PC-3 (cell line): ENCODE results near the gene CENPT.

Source experiments
- EZH2 ChIP-seq: fragments of 300-600 bp; sonication (generic); IDR thresholded peaks from one replicate; pipeline ENCODE4 v1.6.1; 2017; ENCODE audit warnings: antibody characterized with exemption, mild to moderate bottlenecking, low read length; ENCODE audit not compliant: unreplicated experiment
- EZH2phosphoT487 ChIP-seq: fragments of 300-600 bp; sonication (generic); IDR thresholded peaks from 2 replicates; pipeline ENCODE4 v1.6.1; 2018; ENCODE audit warnings: mild to moderate bottlenecking, antibody characterized with exemption, low read length, borderline replicate concordance
- TF ChIP-seq, protein P1 (sequence below): fragments of 300-600 bp; sonication (generic); conservative IDR thresholded peaks from 2 replicates; pipeline ENCODE4 v1.5.1; 2017; ENCODE audit warnings: antibody characterized with exemption, low read depth, mild to moderate bottlenecking, low read length

DNA sequence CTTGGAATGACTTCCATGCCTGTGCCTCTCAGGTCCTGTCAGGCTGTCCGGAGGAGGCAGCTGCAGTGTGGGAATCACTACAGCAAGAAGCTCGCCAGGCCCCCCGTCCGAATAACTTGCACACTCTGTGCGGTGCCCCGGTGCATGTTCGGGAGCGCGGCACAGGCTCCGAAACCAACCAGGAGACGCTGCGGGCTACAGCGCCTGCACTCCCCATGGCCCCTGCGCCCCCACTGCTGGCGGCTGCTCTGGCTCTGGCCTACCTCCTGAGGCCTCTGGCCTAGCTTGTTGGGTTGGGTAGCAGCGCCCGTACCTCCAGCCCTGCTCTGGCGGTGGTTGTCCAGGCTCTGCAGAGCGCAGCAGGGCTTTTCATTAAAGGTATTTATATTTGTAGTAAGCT is 38.5 kb upstream of the CENPT start:
- TF ChIP-seq, protein P1, sequence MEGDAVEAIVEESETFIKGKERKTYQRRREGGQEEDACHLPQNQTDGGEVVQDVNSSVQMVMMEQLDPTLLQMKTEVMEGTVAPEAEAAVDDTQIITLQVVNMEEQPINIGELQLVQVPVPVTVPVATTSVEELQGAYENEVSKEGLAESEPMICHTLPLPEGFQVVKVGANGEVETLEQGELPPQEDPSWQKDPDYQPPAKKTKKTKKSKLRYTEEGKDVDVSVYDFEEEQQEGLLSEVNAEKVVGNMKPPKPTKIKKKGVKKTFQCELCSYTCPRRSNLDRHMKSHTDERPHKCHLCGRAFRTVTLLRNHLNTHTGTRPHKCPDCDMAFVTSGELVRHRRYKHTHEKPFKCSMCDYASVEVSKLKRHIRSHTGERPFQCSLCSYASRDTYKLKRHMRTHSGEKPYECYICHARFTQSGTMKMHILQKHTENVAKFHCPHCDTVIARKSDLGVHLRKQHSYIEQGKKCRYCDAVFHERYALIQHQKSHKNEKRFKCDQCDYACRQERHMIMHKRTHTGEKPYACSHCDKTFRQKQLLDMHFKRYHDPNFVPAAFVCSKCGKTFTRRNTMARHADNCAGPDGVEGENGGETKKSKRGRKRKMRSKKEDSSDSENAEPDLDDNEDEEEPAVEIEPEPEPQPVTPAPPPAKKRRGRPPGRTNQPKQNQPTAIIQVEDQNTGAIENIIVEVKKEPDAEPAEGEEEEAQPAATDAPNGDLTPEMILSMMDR, result no peak
- no peak for TF ChIP-seq EZH2
- TF ChIP-seq EZH2phosphoT487, result no peak
